Common myeloid progenitor, CD34-positive (primary cell): ENCODE data around the gene ZBTB14.

Experiments
- CTCF ChIA-PET: fragments of 350-600 bp; sonication (Branson Sonifier 250); formaldehyde crosslinking; loops from one replicate; lab custom pipeline; 2021; ENCODE audit warnings: antibody characterized with exemption; lab: Charles Lee
- POLR2A ChIA-PET: fragments of 350-600 bp; sonication (Branson Sonifier 250); formaldehyde crosslinking; loops from one replicate; lab custom pipeline; 2021; ENCODE audit warnings: antibody characterized with exemption; lab: Charles Lee
- DNase-seq, 3 donors: peaks; one replicate each; pipeline versions ENCODE4 v3.0.0 to v3.0.0-alpha.2; 2013
- H3K27ac ChIP-seq, 2 experiments: 1 replicate in 1 of 2; 2 replicates in 1 of 2; pipeline ENCODE4 v1.7.0; 2013; ENCODE audit warnings: inconsistent platforms in 2 of 2, low read length in 2 of 2, mild to moderate bottlenecking in 2 of 2, low read depth in 1 of 2, moderate library complexity in 1 of 2; ENCODE audit not compliant: severe bottlenecking in 2 of 2, insufficient read depth in 1 of 2, poor library complexity in 1 of 2
- H3K27me3 ChIP-seq, 5 experiments: replicated peaks in 2 of 5; 1 replicate in 3 of 5; 2 replicates in 2 of 5; pipeline versions ENCODE4 v1.6.1 to v1.7.0; 2013; ENCODE audit warnings: low read length in 4 of 5, mild to moderate bottlenecking in 2 of 5, moderate library complexity in 2 of 5, inconsistent platforms in 1 of 5; ENCODE audit not compliant: insufficient read depth in 5 of 5, control insufficient read depth in 4 of 5
- H3K36me3 ChIP-seq, 4 experiments: 1 replicate in 2 of 4; 2 replicates in 2 of 4; pipeline versions ENCODE4 v1.6.1 to v1.7.0; 2013; ENCODE audit warnings: low read length in 3 of 4, control low read depth in 1 of 4, mild to moderate bottlenecking in 1 of 4; ENCODE audit not compliant: control insufficient read depth in 4 of 4, insufficient read depth in 4 of 4
- H3K4me1 ChIP-seq, 4 experiments: 1 replicate in 3 of 4; 2 replicates in 1 of 4; pipeline versions ENCODE4 v1.6.1 to v1.7.1; 2013; ENCODE audit warnings: low read length in 3 of 4, mild to moderate bottlenecking in 3 of 4, control low read depth in 1 of 4, inconsistent platforms in 1 of 4, moderate library complexity in 1 of 4; ENCODE audit not compliant: control insufficient read depth in 4 of 4, insufficient read depth in 4 of 4; ENCODE audit errors: control extremely low read depth in 1 of 4
- H3K4me3 ChIP-seq, 7 experiments: 1 replicate in 4 of 7; 2 replicates in 3 of 7; pipeline versions ENCODE4 v1.5.1 to v1.7.0; 2013; ENCODE audit warnings: mild to moderate bottlenecking in 7 of 7, low read length in 6 of 7, moderate library complexity in 6 of 7, inconsistent platforms in 2 of 7, low read depth in 2 of 7, control low read depth in 1 of 7; ENCODE audit not compliant: insufficient read depth in 4 of 7, control insufficient read depth in 1 of 7; ENCODE audit errors: extremely low read depth in 1 of 7
- H3K9me3 ChIP-seq, 5 experiments: 1 replicate in 4 of 5; 2 replicates in 1 of 5; pipeline versions ENCODE4 v1.6.1 to v1.7.1; 2013; ENCODE audit warnings: low read length in 4 of 5, mild to moderate bottlenecking in 2 of 5, inconsistent platforms in 1 of 5, low read depth in 1 of 5, moderate library complexity in 1 of 5; ENCODE audit not compliant: control insufficient read depth in 4 of 5, insufficient read depth in 2 of 5; ENCODE audit errors: control extremely low read depth in 1 of 5
- WGBS: methylation state at CpG from one replicate; pipeline ENCODE4 v1.1.5; 2013; ENCODE audit not compliant: insufficient coverage; 5-methylcytosine and 5-hydroxymethylcytosine counted together

ZBTB14 gene

GRCh38 chr18:5311301-5311989, 15.9 kb upstream of the ZBTB14 start:
- Histone ChIP-seq H3K9me3 (no peaks in the 10 kb centered on the region), H3K4me3 (peak overlapping the region in 2 of 7 experiments; percentile 5 to 82), H3K4me1 (peaks cover 4 to 20% (median 5%) of the 10 kb centered on the region in 4 experiments), H3K36me3 (no peaks in the 10 kb centered on the region), H3K27me3 (no peaks in the 10 kb centered on the region), H3K27ac (no peak overlapping the region)
- ChIA-PET POLR2A (interaction anchor here (0.6 to 1.0 kb wide), 2 partner anchors 15 to 74 kb away, joined by 3 to 4 read pairs; no protein-coding TSS in a partner anchor), CTCF (no interaction called here)
- DNase-seq = peak in 2 of 3 donors; percentile 44 to 52
- WGBS = 8% methylated on average over 4 of the region's 6 CpGs

- H3K36me3 ChIP-seq = no peaks in the 10 kb centered on the region
- ChIA-PET CTCF (no interaction called here), POLR2A (no interaction called here)
- no peaks in the 10 kb centered on the region for H3K27me3 ChIP-seq
- no CpG with 5 or more reads among the region's 5 CpGs for WGBS
- H3K27ac ChIP-seq = peak overlapping the region in 1 of 2 experiments; percentile 74
- H3K4me3 ChIP-seq = peak overlapping the region in 6 of 7 experiments; percentile 23 to 82 (median 55)
- H3K9me3 ChIP-seq = no peaks in the 10 kb centered on the region
- H3K4me1 ChIP-seq = peaks cover 4 to 20% (median 5%) of the 10 kb centered on the region in 4 experiments
- peak; percentile 47 to 83 (median 78) for DNase-seq
Measured at GRCh38 chr18:5309888-5310470, 14.5 kb upstream of the ZBTB14 start.

- Histone ChIP-seq H3K4me3 (no peak overlapping the region), H3K4me1 (peaks cover 4 to 12% (median 4%) of the 10 kb centered on the region in 4 experiments), H3K9me3 (no peaks in the 10 kb centered on the region), H3K36me3 (no peaks in the 10 kb centered on the region), H3K27ac (no peak overlapping the region), H3K27me3 (no peaks in the 10 kb centered on the region)
- no CpG with 5 or more reads among the region's 2 CpGs for WGBS
- ChIA-PET CTCF (interaction anchor here (1.0 to 2.2 kb wide), 2 partner anchors 9 to 11 kb away, joined by 3 to 5 read pairs; no protein-coding TSS in a partner anchor), POLR2A (no interaction called here)
- no peak for DNase-seq
Measured at GRCh38 chr18:5305835-5306234, 10.3 kb upstream of the ZBTB14 start.

- Histone ChIP-seq H3K27ac (no peak overlapping the region), H3K4me1 (peaks cover 0 to 3% (median 0%) of the 10 kb centered on the region in 4 experiments), H3K4me3 (no peak overlapping the region), H3K9me3 (no peaks in the 10 kb centered on the region), H3K27me3 (no peaks in the 10 kb centered on the region), H3K36me3 (no peaks in the 10 kb centered on the region)
- DNase-seq = no peak
- no CpG with 5 or more reads among the region's 1 CpG for WGBS
- POLR2A ChIA-PET = no interaction called here
- CTCF ChIA-PET = interaction anchor here (0.9 kb wide), 1 partner anchor 231 kb away, joined by 3 read pairs; no protein-coding TSS in a partner anchor
Measured at GRCh38 chr18:5304232-5304631, 8.7 kb upstream of the ZBTB14 start.

- POLR2A ChIA-PET = no interaction called here
- WGBS = no CpG with 5 or more reads among the region's 1 CpG
Measured at GRCh38 chr18:5303636-5304035, 8.1 kb upstream of the ZBTB14 start.

GRCh38 chr18:5302606-5303005, 7.1 kb upstream of the ZBTB14 start:
- ChIA-PET CTCF (no interaction called here), POLR2A (no interaction called here)
- peaks cover 0 to 3% (median under 1%) of the 10 kb centered on the region in 4 experiments for H3K4me1 ChIP-seq
- no peak overlapping the region for H3K27ac ChIP-seq
- no peaks in the 10 kb centered on the region for H3K27me3 ChIP-seq
- no peak overlapping the region for H3K4me3 ChIP-seq
- 96% methylated on average over 4 of the region's 4 CpGs for WGBS
- no peaks in the 10 kb centered on the region for H3K9me3 ChIP-seq
- no peaks in the 10 kb centered on the region for H3K36me3 ChIP-seq
- no peak for DNase-seq

More at GRCh38 chr18:5303636-5304035, 8.1 kb upstream of the ZBTB14 start:
- Histone ChIP-seq H3K36me3 (no peaks in the 10 kb centered on the region), H3K27me3 (no peaks in the 10 kb centered on the region), H3K27ac (no peak overlapping the region), H3K9me3 (no peaks in the 10 kb centered on the region), H3K4me3 (no peak overlapping the region), H3K4me1 (peaks cover 0 to 3% (median 0%) of the 10 kb centered on the region in 4 experiments)
- no peak for DNase-seq
- CTCF ChIA-PET = no interaction called here

- Histone ChIP-seq H3K36me3 (no peaks in the 10 kb centered on the region), H3K4me1 (peaks cover 0 to 14% (median 10%) of the 10 kb centered on the region in 4 experiments), H3K4me3 (no peak overlapping the region), H3K27ac (no peak overlapping the region), H3K27me3 (no peaks in the 10 kb centered on the region), H3K9me3 (no peaks in the 10 kb centered on the region)
- no peak for DNase-seq
- ChIA-PET CTCF (no interaction called here), POLR2A (no interaction called here)
- 93% methylated on average over 3 of the region's 4 CpGs for WGBS
Measured at GRCh38 chr18:5300476-5301010, 5.0 kb upstream of the ZBTB14 start.
